ENCODE measurements around the gene PTPRN2.

Gene PTPRN2

GRCh38 chr7:158130023-158130409 is 457.6 kb downstream of the PTPRN2 start:
- Histone ChIP-seq H3K9me3 (replicated peaks in 1 of 2; ENCODE audit: control insufficient read depth in 2 of 2, insufficient read depth in 1 of 2, low read depth in 1 of 2, low read length in 2 of 2) (peaks cover 0 to 39% of the 10 kb centered on the region in 2 donors), H2BK120ac (ENCODE audit: low read depth, low read length) (no peak overlapping the region), H4K91ac (ENCODE audit: low read depth, low read length, poor library complexity) (no peak overlapping the region), H3K18ac (ENCODE audit: low read length) (no peak overlapping the region), H2BK5ac (ENCODE audit: low read length) (no peak overlapping the region), H3K27ac (replicated peaks; ENCODE audit: low read length) (no peak overlapping the region), H3K9ac (ENCODE audit: low read depth, low read length, poor library complexity) (no peak overlapping the region), H3K4me2 (ENCODE audit: insufficient read depth, low read length, poor library complexity, severe bottlenecking) (no peak overlapping the region), H2BK12ac (ENCODE audit: low read length) (no peak overlapping the region), H2AK5ac (ENCODE audit: low read depth, low read length) (no peak overlapping the region), H3K4ac (ENCODE audit: low read length) (no peak overlapping the region), H3K36me3 (replicated peaks in 1 of 2; ENCODE audit: control insufficient read depth in 2 of 2, insufficient read depth in 2 of 2, low read length in 2 of 2) (peaks cover 0 to 3% of the 10 kb centered on the region in 2 donors), H2AFZ (ENCODE audit: low read length) (no peak overlapping the region), H3K4me3 (ENCODE audit: low read length in 2 of 2) (no peak overlapping the region), H3K4me1 (ENCODE audit: control insufficient read depth in 2 of 2, insufficient read depth in 1 of 2, low read depth in 1 of 2, low read length in 2 of 2) (peaks cover 0 to 6% of the 10 kb centered on the region in 2 donors), H3K14ac (ENCODE audit: low read length) (no peak overlapping the region), H2BK15ac (ENCODE audit: low read length) (no peak overlapping the region), H3K79me1 (ENCODE audit: low read depth, low read length) (no peaks in the 10 kb centered on the region), H3K23ac (ENCODE audit: low read depth, low read length, poor library complexity) (no peak overlapping the region), H3K27me3 (ENCODE audit: control insufficient read depth in 3 of 3, insufficient read depth in 3 of 3, low read depth in 1 of 3, low read length in 3 of 3) (peaks cover 0 to 4% (median 0%) of the 10 kb centered on the region in 3 experiments), H4K8ac (ENCODE audit: low read depth, low read length) (no peak overlapping the region)
- no CpG with 5 or more reads among the region's 10 CpGs for WGBS, 2 donors (ENCODE audit: extremely low coverage in 2 of 2, insufficient read length in 2 of 2, insufficient replicate concordance in 1 of 2)
- no peak for DNase-seq (ENCODE audit: low spot score)

DNA sequence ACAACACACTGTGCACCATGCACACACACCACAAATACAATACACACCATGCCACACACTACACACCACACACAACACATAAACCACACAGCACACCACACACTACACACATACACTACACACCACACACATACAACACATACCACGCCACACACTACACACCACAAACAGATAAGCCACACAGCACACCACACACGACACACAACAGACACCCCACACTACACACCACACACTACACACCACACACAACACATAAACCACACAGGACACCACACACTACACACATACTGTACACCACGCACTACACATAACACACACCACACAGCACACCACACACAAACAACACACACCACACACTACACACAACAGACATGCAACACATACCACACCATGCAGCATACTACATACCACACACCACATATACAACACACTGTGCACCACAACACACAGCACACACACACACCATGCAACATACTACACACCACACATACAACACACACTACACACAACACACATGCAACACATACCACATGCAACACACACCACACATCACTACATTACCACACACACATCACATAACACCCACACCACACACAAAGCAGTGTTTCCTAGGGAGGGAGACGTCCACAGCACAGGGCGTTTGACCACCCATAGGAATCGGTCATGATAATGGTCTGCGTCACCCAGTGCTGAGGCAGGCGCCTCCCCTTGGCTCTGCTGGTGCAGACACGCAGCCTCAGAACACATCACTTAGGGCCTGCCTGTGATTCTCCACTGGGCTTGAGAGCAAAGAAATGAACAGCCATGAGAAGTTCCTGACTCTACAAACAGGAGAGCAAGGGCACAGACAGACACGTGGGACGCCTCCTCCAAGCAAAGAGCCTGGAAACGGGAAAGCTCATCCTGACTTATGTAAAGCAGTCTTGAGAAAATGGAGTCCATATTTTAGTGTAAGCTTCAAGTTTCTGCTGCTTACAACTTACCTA is 458.3 kb downstream of the PTPRN2 start:
- WGBS, 2 donors (ENCODE audit: extremely low coverage in 2 of 2, insufficient read length in 2 of 2, insufficient replicate concordance in 1 of 2): 100% methylated on average over 3 of the region's 12 CpGs; no CpG with 5 or more reads in 1 of the 2 donors
- no peak overlapping the region for H3K4me2 ChIP-seq (ENCODE audit: insufficient read depth, low read length, poor library complexity, severe bottlenecking)
- H3K9me3 ChIP-seq (replicated peaks in 1 of 2; ENCODE audit: control insufficient read depth in 2 of 2, insufficient read depth in 1 of 2, low read depth in 1 of 2, low read length in 2 of 2): peaks cover 0 to 40% of the 10 kb centered on the region in 2 donors
- H3K18ac ChIP-seq (ENCODE audit: low read length): peak overlapping the region; percentile 35
- no peak for DNase-seq (ENCODE audit: low spot score)
- no peaks in the 10 kb centered on the region for H3K79me1 ChIP-seq (ENCODE audit: low read depth, low read length)
- no peak overlapping the region for H2BK120ac ChIP-seq (ENCODE audit: low read depth, low read length)
- H2AK5ac ChIP-seq (ENCODE audit: low read depth, low read length): no peak overlapping the region
- H3K4me1 ChIP-seq (ENCODE audit: control insufficient read depth in 2 of 2, insufficient read depth in 1 of 2, low read depth in 1 of 2, low read length in 2 of 2): peaks cover 0 to 6% of the 10 kb centered on the region in 2 donors
- no peak overlapping the region for H3K27ac ChIP-seq (replicated peaks; ENCODE audit: low read length)
- peaks cover 0 to 3% of the 10 kb centered on the region in 2 donors for H3K36me3 ChIP-seq (replicated peaks in 1 of 2; ENCODE audit: control insufficient read depth in 2 of 2, insufficient read depth in 2 of 2, low read length in 2 of 2)
- H3K27me3 ChIP-seq (ENCODE audit: control insufficient read depth in 3 of 3, insufficient read depth in 3 of 3, low read depth in 1 of 3, low read length in 3 of 3): peaks cover 0 to 4% (median 0%) of the 10 kb centered on the region in 3 experiments
- no peak overlapping the region for H2BK12ac ChIP-seq (ENCODE audit: low read length)
- no peak overlapping the region for H3K4ac ChIP-seq (ENCODE audit: low read length)
- no peak overlapping the region for H2BK5ac ChIP-seq (ENCODE audit: low read length)
- H3K23ac ChIP-seq (ENCODE audit: low read depth, low read length, poor library complexity): peak overlapping the region; percentile 37
- no peak overlapping the region for H4K8ac ChIP-seq (ENCODE audit: low read depth, low read length)
- H2BK15ac ChIP-seq (ENCODE audit: low read length): no peak overlapping the region
- H2AFZ ChIP-seq (ENCODE audit: low read length): no peak overlapping the region
- peak overlapping the region; percentile 32 for H3K9ac ChIP-seq (ENCODE audit: low read depth, low read length, poor library complexity)
- no peak overlapping the region for H4K91ac ChIP-seq (ENCODE audit: low read depth, low read length, poor library complexity)
- H3K14ac ChIP-seq (ENCODE audit: low read length): no peak overlapping the region
- H3K4me3 ChIP-seq (ENCODE audit: low read length in 2 of 2): peak overlapping the region in 1 of 2 donors; percentile 67

GRCh38 chr7:158128572-158128971 is 459.1 kb downstream of the PTPRN2 start:
- no peak overlapping the region for H2AFZ ChIP-seq (ENCODE audit: low read length)
- no peak overlapping the region for H2AK5ac ChIP-seq (ENCODE audit: low read depth, low read length)
- H3K14ac ChIP-seq (ENCODE audit: low read length): no peak overlapping the region
- H3K4me2 ChIP-seq (ENCODE audit: insufficient read depth, low read length, poor library complexity, severe bottlenecking): no peak overlapping the region
- no peak overlapping the region for H2BK15ac ChIP-seq (ENCODE audit: low read length)
- no CpG with 5 or more reads among the region's 9 CpGs for WGBS, 2 donors (ENCODE audit: extremely low coverage in 2 of 2, insufficient read length in 2 of 2, insufficient replicate concordance in 1 of 2)
- H2BK12ac ChIP-seq (ENCODE audit: low read length): no peak overlapping the region
- H3K27ac ChIP-seq (replicated peaks; ENCODE audit: low read length): no peak overlapping the region
- H4K91ac ChIP-seq (ENCODE audit: low read depth, low read length, poor library complexity): no peak overlapping the region
- H3K4me1 ChIP-seq (ENCODE audit: control insufficient read depth in 2 of 2, insufficient read depth in 1 of 2, low read depth in 1 of 2, low read length in 2 of 2): peaks cover 0 to 6% of the 10 kb centered on the region in 2 donors
- peak overlapping the region in 1 of 2 donors; percentile 67 for H3K4me3 ChIP-seq (ENCODE audit: low read length in 2 of 2)
- H3K23ac ChIP-seq (ENCODE audit: low read depth, low read length, poor library complexity): no peak overlapping the region
- no peak overlapping the region for H3K4ac ChIP-seq (ENCODE audit: low read length)
- H3K18ac ChIP-seq (ENCODE audit: low read length): no peak overlapping the region
- H2BK120ac ChIP-seq (ENCODE audit: low read depth, low read length): no peak overlapping the region
- DNase-seq (ENCODE audit: low spot score): no peak
- no peak overlapping the region for H2BK5ac ChIP-seq (ENCODE audit: low read length)
- no peaks in the 10 kb centered on the region for H3K79me1 ChIP-seq (ENCODE audit: low read depth, low read length)
- H3K9me3 ChIP-seq (replicated peaks in 1 of 2; ENCODE audit: control insufficient read depth in 2 of 2, insufficient read depth in 1 of 2, low read depth in 1 of 2, low read length in 2 of 2): peaks cover 0 to 40% of the 10 kb centered on the region in 2 donors
- H4K8ac ChIP-seq (ENCODE audit: low read depth, low read length): no peak overlapping the region
- H3K36me3 ChIP-seq (replicated peaks in 1 of 2; ENCODE audit: control insufficient read depth in 2 of 2, insufficient read depth in 2 of 2, low read length in 2 of 2): peaks cover 0 to 3% of the 10 kb centered on the region in 2 donors
- H3K9ac ChIP-seq (ENCODE audit: low read depth, low read length, poor library complexity): no peak overlapping the region
- H3K27me3 ChIP-seq (ENCODE audit: control insufficient read depth in 3 of 3, insufficient read depth in 3 of 3, low read depth in 1 of 3, low read length in 3 of 3): peaks cover 0 to 4% (median 0%) of the 10 kb centered on the region in 3 experiments

DNA sequence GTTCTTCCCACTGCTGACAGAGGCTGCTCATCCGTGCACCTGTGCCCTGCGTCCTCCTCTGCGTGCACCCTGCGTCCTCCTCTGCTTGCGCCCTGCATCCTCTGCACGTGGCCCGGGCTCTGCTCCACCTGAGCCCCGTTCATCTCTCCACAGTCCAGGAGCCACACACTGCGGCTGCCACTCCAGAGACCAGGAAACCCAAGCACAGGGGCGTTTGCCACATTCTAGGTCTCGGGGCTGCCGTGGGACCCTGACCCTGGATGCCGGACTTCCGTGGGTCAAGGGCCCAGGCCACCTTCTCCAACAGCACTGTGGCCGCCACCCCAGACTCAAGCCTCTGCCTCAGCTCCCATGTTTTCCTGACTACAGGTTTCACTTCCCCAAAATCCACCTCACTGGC is 460.4 kb downstream of the PTPRN2 start:
- Histone ChIP-seq H2AFZ (ENCODE audit: low read length) (no peak overlapping the region), H3K18ac (ENCODE audit: low read length) (peak overlapping the region; percentile 57), H3K14ac (ENCODE audit: low read length) (peak overlapping the region; percentile 48), H3K9me3 (replicated peaks in 1 of 2; ENCODE audit: control insufficient read depth in 2 of 2, insufficient read depth in 1 of 2, low read depth in 1 of 2, low read length in 2 of 2) (peaks cover 0 to 39% of the 10 kb centered on the region in 2 donors), H2BK5ac (ENCODE audit: low read length) (no peak overlapping the region), H3K4me2 (ENCODE audit: insufficient read depth, low read length, poor library complexity, severe bottlenecking) (no peak overlapping the region), H3K9ac (ENCODE audit: low read depth, low read length, poor library complexity) (no peak overlapping the region), H3K4ac (ENCODE audit: low read length) (no peak overlapping the region), H3K79me1 (ENCODE audit: low read depth, low read length) (no peaks in the 10 kb centered on the region), H4K91ac (ENCODE audit: low read depth, low read length, poor library complexity) (no peak overlapping the region), H2BK12ac (ENCODE audit: low read length) (no peak overlapping the region), H3K23ac (ENCODE audit: low read depth, low read length, poor library complexity) (peak overlapping the region; percentile 81), H2BK15ac (ENCODE audit: low read length) (no peak overlapping the region), H3K4me1 (ENCODE audit: control insufficient read depth in 2 of 2, insufficient read depth in 1 of 2, low read depth in 1 of 2, low read length in 2 of 2) (peaks cover 0 to 4% of the 10 kb centered on the region in 2 donors), H3K27ac (replicated peaks; ENCODE audit: low read length) (no peak overlapping the region), H2AK5ac (ENCODE audit: low read depth, low read length) (no peak overlapping the region), H2BK120ac (ENCODE audit: low read depth, low read length) (no peak overlapping the region), H3K36me3 (replicated peaks in 1 of 2; ENCODE audit: control insufficient read depth in 2 of 2, insufficient read depth in 2 of 2, low read length in 2 of 2) (no peaks in the 10 kb centered on the region), H4K8ac (ENCODE audit: low read depth, low read length) (no peak overlapping the region), H3K27me3 (ENCODE audit: control insufficient read depth in 3 of 3, insufficient read depth in 3 of 3, low read depth in 1 of 3, low read length in 3 of 3) (peaks cover 0 to 4% (median 0%) of the 10 kb centered on the region in 3 experiments), H3K4me3 (ENCODE audit: low read length in 2 of 2) (no peak overlapping the region)
- no peak for DNase-seq (ENCODE audit: low spot score)
- no CpG with 5 or more reads among the region's 15 CpGs for WGBS, 2 donors (ENCODE audit: extremely low coverage in 2 of 2, insufficient read length in 2 of 2, insufficient replicate concordance in 1 of 2)
